VCaP (cell line): ENCODE data around the gene CDH4.

Experiments used
- H3K27ac ChIP-seq: fragments of 450-650 bp; 2 replicates; pipeline ENCODE4 v1.5.1; 2017
- CTCF ChIP-seq: fragments of 450-650 bp; conservative IDR thresholded peaks from 2 replicates; pipeline ENCODE4 v1.5.1; 2017; ENCODE audit warnings: mild to moderate bottlenecking, moderate library complexity

CDH4 gene

GRCh38 chr20:61769286-61769832 is 517.3 kb downstream of the CDH4 start:
- TF ChIP-seq CTCF = no peak
- no peak overlapping the region for H3K27ac ChIP-seq

GRCh38 chr20:61770113-61770585 is 518.1 kb downstream of the CDH4 start:
- no peak for TF ChIP-seq CTCF
- no peak overlapping the region for H3K27ac ChIP-seq

- no peak for TF ChIP-seq CTCF
- no peak overlapping the region for H3K27ac ChIP-seq
Measured at GRCh38 chr20:61771805-61772350, 519.8 kb downstream of the CDH4 start.

- no peak for TF ChIP-seq CTCF
- H3K27ac ChIP-seq = no peak overlapping the region
Measured at GRCh38 chr20:61772828-61773631, 521.0 kb downstream of the CDH4 start.

- TF ChIP-seq CTCF = no peak
- no peak overlapping the region for H3K27ac ChIP-seq
Measured at GRCh38 chr20:61773926-61774587, 522.0 kb downstream of the CDH4 start.

- TF ChIP-seq CTCF = no peak
- H3K27ac ChIP-seq = no peak overlapping the region
Measured at GRCh38 chr20:61775423-61775822, 523.4 kb downstream of the CDH4 start.

GRCh38 chr20:61776491-61777075 is 524.5 kb downstream of the CDH4 start:
- TF ChIP-seq CTCF = no peak

More at GRCh38 chr20:61776491-61777075, 524.5 kb downstream of the CDH4 start:
- H3K27ac ChIP-seq = no peak overlapping the region
